Mucosa of descending colon (tissue), 3 donors: ENCODE measurements around the gene PFDN4. TPM values are rescaled to one million over a fixed set of nuclear protein-coding genes. Genes with fewer than 3 reads are reported as not detected.

ENCODE experiments used
- ATAC-seq: fragments of 200-7000 bp; cut with Tn5 transposase; one replicate; pipeline ENCODE4 v1.9.1; 2020; ENCODE audit warnings: mild to moderate bottlenecking, moderate library complexity
- DNase-seq, 3 donors: peaks; one replicate each; pipeline ENCODE4 v3.0.0-alpha.2; 2020
- H3K36me3 ChIP-seq: fragments of 200-600 bp; one replicate; pipeline ENCODE4 v1.8.0; 2021; ENCODE audit warnings: low read depth, mild to moderate bottlenecking
- H3K4me1 ChIP-seq: fragments of 200-600 bp; one replicate; pipeline ENCODE4 v1.8.0; 2021; ENCODE audit warnings: low read depth, mild to moderate bottlenecking
- H3K4me3 ChIP-seq: fragments of 200-600 bp; one replicate; pipeline ENCODE4 v1.8.0; 2021; ENCODE audit warnings: mild to moderate bottlenecking
- H3K9me3 ChIP-seq: fragments of 200-600 bp; one replicate; pipeline ENCODE4 v1.8.0; 2021; ENCODE audit warnings: mild to moderate bottlenecking
- intact Hi-C, 2 donors: fragments of 100-400 bp; cut with DNase I in 1 of 2; cut with micrococcal nuclease in 1 of 2; formaldehyde crosslinking; loops; one replicate each; pipeline versions ENCODE4 v1.11.0 to v1.11.1; 2022; cut with DNase I, micrococcal nuclease
- total RNA-seq, 3 donors: library from RNA; stranded (reverse); fragmentation: NEBNext Ultra II Directional in 2 of 3; extraction: Animal tissue kit (Norgen Biotek cat#: 25700) in 2 of 3; gene quantifications; one replicate each; pipeline versions ENCODE4 v1.2.1 to v1.2.4, GENCODE V29; 2021 to 2023
- TF ChIP-seq, protein P1 (sequence below): fragments of 200-600 bp; IDR thresholded peaks from one replicate; pipeline ENCODE4 v1.8.0; 2022; ENCODE audit warnings: antibody characterized with exemption, mild to moderate bottlenecking
- donor health status: DM: no; HTN: no; CAD: no; lungs with moderate emphysema.
- donor health status: DM: no; HTN: no; CAD: no.
- donor health status: DM: no; HTN: yes; CAD: no.

PFDN4 gene
- total RNA-seq, 3 donors from 2014 or later, result 11.1 to 23.4 (median 22.0) TPM

GRCh38 chr20:54194724-54195438, 13.0 kb upstream of the PFDN4 start:
- TF ChIP-seq, protein P1, sequence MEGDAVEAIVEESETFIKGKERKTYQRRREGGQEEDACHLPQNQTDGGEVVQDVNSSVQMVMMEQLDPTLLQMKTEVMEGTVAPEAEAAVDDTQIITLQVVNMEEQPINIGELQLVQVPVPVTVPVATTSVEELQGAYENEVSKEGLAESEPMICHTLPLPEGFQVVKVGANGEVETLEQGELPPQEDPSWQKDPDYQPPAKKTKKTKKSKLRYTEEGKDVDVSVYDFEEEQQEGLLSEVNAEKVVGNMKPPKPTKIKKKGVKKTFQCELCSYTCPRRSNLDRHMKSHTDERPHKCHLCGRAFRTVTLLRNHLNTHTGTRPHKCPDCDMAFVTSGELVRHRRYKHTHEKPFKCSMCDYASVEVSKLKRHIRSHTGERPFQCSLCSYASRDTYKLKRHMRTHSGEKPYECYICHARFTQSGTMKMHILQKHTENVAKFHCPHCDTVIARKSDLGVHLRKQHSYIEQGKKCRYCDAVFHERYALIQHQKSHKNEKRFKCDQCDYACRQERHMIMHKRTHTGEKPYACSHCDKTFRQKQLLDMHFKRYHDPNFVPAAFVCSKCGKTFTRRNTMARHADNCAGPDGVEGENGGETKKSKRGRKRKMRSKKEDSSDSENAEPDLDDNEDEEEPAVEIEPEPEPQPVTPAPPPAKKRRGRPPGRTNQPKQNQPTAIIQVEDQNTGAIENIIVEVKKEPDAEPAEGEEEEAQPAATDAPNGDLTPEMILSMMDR, result no peak
- no peak overlapping the region for H3K4me3 ChIP-seq
- intact Hi-C loops, result loop anchor here in 1 of 2 donors (5.0 kb wide), 1 partner anchor 98 kb away; no protein-coding TSS in a partner anchor
- no peaks in the 10 kb centered on the region for H3K4me1 ChIP-seq
- no peaks in the 10 kb centered on the region for H3K9me3 ChIP-seq
- H3K36me3 ChIP-seq, result no peaks in the 10 kb centered on the region
- DNase-seq (no peak), ATAC-seq (peak; percentile 11)

DNA sequence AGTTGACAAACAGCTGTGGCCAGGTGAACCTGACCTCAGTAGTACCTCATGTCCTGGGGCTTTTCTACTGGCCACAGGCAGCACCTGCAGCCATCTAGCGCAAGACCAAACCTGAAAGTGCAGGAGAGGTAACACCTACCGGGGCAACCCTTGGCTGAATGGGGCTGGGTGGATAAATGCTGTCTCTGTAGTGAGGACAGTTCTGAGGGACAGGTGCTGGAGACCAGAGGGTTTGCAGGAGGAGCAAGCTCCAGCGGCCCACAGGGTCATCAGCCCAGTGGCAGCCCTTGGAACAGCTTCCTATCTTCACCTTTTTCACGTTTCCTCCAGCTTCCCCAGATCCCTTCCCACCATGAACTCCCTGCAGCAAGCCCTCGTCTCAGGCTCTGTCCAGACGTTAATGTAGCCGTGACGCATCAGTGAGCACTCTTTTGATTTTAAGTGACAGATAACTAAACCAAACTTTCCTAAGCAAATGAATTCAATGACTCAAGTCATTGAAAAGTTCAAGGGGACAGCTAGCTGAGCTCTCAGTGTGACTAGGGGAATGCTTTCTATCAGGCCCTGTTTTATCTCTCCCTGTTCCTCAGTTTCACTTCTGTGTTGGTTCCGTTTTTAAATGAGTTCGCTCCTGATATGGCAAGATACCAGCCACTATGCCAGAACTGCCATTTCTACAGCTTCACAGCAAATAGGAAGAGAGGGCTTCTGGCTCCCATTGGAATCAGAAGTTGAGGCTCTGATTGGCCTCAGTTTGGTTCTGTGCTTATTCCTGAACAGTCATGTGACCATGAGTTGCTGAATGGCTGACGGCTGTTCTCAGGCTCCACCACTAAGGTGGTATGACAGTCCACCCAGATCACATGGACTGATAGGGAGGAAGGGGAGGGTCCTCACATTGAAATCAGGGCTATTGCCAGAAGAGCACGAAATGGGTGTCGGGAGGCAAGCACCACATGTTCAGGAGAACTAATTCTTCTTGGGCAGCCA, 12.1 kb upstream of the PFDN4 start:
- Histone ChIP-seq H3K36me3 (no peaks in the 10 kb centered on the region), H3K9me3 (no peaks in the 10 kb centered on the region), H3K4me1 (no peaks in the 10 kb centered on the region), H3K4me3 (no peak overlapping the region)
- ATAC-seq (no peak), DNase-seq (no peak)
- intact Hi-C loops, result loop anchor here in 1 of 2 donors (5.0 kb wide), 1 partner anchor 98 kb away; no protein-coding TSS in a partner anchor
- TF ChIP-seq, protein P1, result no peak

DNA sequence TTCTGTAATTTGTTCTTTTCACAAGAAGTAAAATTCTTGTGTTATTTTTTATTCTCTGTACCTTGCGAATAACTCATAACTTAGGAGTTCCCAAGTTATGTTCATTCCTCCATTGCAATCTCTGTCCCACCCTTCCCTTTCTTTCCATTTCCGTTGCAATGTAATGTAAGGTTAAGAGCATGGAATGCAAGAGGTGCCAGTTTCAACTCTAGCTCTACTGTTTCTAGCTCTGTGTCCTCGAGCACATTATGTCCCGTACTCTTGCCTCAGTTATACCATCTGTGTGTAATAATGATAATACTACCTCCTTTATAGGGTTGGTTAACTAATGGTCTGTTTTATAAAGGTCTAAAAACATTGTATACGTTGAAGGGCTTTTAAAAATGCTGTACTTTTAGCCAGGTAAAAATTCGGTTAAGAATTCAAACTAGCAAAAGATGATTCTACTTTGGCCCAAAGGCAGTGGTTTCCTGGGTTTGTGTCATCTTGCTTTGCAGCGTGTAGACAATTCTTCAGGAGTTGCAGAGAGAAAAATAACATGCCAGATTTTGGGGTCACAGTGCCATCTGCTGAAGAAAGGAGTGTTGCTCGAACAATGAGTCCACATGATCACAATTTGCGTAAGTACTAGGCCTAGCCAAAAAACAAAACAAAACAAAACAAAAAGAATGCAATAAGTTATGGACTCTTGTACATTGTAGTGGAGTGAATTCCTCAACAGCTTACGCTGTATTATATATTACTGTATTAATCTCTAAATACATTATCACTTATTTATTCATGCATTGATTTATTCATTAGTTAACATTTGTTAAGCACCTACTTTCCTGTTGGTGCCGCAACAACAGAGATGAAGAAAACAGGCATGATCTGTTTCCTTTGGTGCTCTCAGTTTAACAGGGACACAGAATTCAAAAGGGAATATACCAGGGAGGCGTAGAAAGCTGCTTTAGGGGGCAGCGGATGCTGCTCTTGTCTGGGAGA, 10.0 kb upstream of the PFDN4 start:
- Histone ChIP-seq H3K4me1 (peaks cover 5% of the 10 kb centered on the region), H3K9me3 (no peaks in the 10 kb centered on the region), H3K4me3 (no peak overlapping the region), H3K36me3 (no peaks in the 10 kb centered on the region)
- DNase-seq (no peak), ATAC-seq (no peak)
- intact Hi-C loops, result loop anchor here (2.0 to 5.0 kb wide), 2 partner anchors 101 kb away; no protein-coding TSS in a partner anchor
- TF ChIP-seq, protein P1, result no peak

GRCh38 chr20:54199283-54199682, 8.6 kb upstream of the PFDN4 start:
- ATAC-seq, result no peak
- Histone ChIP-seq H3K36me3 (no peaks in the 10 kb centered on the region), H3K4me3 (no peak overlapping the region), H3K4me1 (peaks cover 15% of the 10 kb centered on the region), H3K9me3 (no peaks in the 10 kb centered on the region)
- TF ChIP-seq, protein P1, result no peak
- intact Hi-C loops, result loop anchor here (2.0 to 5.0 kb wide), 2 partner anchors 102 kb away; no protein-coding TSS in a partner anchor
- no peak for DNase-seq
